GM19240 (cell line): ENCODE results near the gene MBD4.
"Not testable (repeated sequence)": the region's sequence is repeated elsewhere in the genome, so short reads cannot be mapped to it uniquely, and the experiment has no call there.

ENCODE experiments used
- DNase-seq: peaks from one replicate; pipeline ENCODE4 v3.0.0; 2011; ENCODE audit warnings: low spot score; ENCODE audit not compliant: insufficient read length

The MBD4 gene

DNA sequence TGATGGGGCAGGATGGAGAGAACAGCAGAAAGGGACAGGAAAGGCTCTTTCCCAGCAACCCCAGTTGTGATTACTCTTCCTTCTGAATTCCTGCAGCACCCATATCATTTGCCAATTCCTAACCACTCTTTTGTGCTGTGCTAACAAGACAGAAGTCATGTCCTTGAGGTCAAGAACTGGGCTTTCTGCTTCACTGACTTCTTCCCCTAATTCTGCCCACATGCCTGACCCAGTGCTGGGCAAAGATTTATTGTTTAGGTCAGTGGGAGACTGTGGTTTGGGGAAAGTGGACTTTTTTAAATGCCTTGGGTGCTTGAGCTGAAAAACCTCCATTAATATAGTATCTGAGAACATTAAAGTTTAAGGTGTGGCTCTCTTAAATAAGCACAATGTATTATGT lies 7.1 kb downstream of the MBD4 start:
- DNase-seq: no peak

GRCh38 chr3:129432036-129432435 lies 7.7 kb downstream of the MBD4 start:
- no peak for DNase-seq

GRCh38 chr3:129429602-129430001 lies 10.1 kb downstream of the MBD4 start:
- DNase-seq: no peak

GRCh38 chr3:129429080-129429451 lies 10.7 kb downstream of the MBD4 start:
- DNase-seq: no peak

DNA sequence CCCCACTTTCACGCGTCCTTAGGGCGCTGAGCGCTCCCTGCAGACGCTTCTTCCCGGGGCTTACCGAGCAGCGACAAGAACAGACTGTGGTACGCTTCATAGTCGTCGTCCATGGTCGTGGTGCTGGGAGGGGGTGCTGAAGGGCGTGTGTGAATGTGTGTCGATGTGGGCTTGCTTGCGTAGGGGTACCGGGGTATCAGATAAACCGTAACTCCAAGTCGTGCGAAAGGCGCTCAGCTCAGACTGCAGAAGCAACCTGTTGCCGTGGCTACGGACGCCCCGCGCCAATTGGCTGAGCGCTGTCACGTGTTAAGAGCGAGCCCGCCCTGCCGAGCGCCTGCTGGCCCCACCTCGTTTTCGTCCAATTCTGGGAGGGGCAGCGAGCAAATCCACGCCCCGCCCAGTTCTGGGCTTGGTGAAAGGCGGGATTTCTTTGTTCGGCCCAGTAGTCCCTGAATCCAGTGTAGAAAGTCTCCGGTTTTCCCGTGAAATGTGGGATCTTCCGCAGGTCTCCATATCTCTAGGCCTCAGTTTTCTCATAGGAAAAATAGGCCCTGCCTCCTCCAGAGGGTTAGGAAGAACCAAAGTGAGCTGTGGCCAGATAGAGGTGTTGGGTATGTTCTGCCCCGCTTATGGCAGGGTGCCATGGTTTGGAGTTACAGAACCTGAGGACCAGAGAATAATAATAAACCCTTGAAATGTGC lies 11.2 kb downstream of the MBD4 start, which contains the start of gene EFCAB12:
Gene EFCAB12, minus strand, starts transcription at position 261 of the 704 bp plus-strand sequence. Its CDS starts 148 bp downstream, at position 113.
- DNase-seq: peak; percentile 54

GRCh38 chr3:129428007-129428375 lies 11.8 kb downstream of the MBD4 start:
- no peak for DNase-seq

- DNase-seq: no peak
Measured at GRCh38 chr3:129425619-129426018, 14.1 kb downstream of the MBD4 start.

DNA sequence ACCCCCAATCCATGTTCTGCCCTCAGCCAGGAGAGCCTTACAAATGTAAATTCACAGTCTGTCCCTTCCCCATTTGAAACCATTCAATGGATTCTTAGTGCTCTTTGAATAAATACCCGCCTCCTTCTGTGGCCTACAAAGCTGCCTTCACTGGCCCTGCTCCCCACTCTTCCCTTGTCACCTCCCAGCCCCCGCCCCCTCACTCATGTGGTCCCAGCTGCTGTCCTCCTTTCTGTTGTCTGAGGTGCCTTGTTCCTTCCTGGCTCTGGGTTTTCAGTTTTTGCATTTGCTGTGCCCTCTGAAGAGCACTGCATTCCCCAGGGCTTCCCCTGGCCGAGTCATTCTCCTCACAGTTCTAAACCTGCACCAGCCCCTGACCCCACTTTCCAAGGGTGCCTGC lies 14.5 kb downstream of the MBD4 start:
- DNase-seq: no peak

DNA sequence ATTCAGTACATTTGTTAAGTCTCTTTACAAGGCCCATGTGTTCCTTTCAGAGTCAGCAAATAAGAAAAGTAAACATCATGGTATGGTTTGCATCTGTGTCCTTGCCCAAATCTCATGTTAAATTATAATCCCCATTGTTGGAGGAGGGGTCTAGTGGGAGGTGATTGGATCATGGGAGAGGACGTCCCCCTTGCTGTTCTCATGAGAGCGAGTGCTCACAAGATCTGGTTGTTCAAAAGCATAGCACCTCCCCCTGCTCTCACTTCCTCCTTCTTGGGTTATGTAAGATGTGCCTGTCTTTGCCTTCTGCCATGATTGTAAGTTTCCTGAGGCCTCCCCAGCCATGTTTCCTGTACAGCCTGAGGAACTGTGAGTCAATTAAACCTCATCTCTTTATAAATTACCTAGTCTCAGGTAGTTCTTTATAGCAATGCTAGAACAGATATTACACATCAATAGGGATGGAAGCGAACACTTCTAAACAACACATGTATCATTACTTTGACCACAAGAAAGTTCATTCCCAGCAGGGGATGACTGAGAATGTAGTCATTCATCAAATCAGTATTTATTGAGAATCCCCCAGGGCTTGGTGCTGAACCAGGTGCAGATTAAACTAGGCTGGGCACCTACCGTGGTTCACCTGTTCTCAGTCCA lies 15.4 kb downstream of the MBD4 start:
- peak; percentile 24 for DNase-seq

DNA sequence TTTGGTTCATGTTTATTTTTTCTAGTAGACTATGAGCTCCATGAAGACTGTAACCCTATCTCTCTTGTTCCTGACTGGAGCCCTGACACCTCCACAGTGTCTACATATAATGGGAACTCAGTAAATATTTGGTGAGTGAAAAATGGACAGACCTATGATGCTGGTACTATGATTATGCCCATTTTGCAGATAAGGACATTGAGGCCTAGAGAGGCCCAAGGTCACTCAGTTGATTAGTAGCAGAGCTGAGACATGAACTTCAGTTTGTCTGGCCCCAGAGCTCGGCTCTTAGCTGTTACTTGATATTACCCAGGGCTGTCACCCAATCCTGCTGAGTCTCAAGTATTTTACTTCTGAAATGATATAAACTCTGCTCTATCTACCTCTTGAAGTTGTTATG lies 16.9 kb downstream of the MBD4 start:
- DNase-seq: no peak

DNA sequence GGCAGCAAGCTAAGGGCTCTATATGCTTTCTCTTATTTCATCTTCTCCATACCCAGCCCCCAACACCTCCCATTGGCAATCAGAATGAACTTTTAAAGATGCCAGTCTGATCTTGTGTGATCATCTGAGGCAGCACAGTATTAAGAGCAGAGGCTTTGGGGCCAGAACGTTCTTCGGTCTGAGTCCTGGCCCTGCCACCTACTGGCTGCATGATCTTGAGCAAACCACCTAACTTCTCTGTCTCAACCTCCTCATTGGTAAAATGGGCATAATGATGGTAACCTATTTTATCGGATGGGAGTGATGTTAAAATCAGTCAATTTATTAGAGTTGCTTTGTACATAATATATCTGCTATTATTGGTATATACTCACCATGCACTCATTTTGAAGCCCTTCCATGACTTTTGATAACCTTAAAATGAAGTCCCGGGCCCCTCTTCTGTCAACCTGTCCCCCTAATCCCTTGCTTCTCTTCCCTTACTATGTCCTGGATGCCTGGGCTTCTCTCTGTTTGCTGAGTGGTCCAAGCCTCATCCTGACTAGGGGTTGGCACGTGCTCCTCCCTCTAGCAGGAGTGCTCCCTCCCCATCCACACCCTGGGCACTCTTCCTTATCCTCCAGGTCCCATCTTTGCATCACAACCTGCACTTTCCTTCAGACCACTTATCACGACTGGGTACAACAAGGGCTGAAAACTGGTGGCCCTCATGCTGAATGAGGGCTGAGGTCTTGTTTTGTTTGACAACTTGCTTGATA lies 17.6 kb downstream of the MBD4 start:
- no peak for DNase-seq

DNA sequence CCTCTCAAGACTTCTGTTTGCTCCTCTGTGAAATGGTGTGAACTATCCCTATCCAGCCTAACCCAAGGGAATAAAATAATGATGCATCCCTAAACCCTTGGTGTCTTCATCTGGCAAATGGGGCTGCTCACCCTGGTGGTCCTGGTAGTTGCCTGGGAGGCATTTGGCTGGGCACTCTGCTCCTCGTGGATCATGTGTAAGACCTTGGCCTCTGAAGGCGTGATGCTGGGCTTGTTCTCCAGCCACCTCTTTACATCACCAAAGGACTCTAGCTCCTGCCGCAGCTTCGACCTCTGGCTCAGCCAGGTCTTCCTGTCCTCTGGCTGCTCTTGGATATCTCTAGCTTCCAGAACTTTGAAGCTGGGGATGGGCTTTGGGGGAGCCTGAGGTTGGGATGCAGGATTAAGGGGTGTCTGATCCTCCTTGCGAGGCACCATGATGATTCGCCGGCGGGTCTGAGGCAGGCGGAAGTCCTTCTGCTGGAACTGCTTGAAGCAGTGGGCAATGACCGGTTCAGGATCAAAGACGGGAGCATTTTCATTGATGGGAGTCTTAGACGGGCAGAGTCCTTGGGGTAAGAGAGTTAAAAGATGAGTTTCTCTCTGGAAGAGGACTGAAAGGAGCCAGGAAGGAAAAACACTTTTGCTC lies 18.4 kb downstream of the MBD4 start:
- DNase-seq: no peak

GRCh38 chr3:129419476-129419875 lies 20.3 kb downstream of the MBD4 start:
- no peak for DNase-seq

- DNase-seq: no peak
Measured at GRCh38 chr3:129418041-129418973, 21.4 kb downstream of the MBD4 start.

GRCh38 chr3:129417326-129417725 lies 22.4 kb downstream of the MBD4 start:
- DNase-seq: no peak

DNA sequence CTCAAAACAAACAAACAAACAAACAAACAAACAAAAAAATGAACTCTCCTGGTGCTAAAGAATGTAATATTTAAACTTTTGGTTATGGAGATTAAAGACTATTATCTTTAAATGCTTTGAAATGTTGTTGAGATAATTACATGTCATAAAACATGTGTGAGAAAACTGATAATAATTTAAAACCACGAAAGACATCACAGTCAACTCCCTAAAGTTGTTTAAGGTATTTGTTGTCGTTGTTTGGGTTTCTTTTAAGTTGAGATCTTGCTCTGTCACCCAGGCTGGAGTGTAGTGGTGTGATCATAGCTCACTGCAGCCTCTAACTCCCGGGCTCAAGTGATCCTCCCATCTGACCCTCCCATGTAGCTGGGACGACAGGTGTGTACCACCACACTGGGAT lies 23.3 kb downstream of the MBD4 start:
- no peak for DNase-seq

DNA sequence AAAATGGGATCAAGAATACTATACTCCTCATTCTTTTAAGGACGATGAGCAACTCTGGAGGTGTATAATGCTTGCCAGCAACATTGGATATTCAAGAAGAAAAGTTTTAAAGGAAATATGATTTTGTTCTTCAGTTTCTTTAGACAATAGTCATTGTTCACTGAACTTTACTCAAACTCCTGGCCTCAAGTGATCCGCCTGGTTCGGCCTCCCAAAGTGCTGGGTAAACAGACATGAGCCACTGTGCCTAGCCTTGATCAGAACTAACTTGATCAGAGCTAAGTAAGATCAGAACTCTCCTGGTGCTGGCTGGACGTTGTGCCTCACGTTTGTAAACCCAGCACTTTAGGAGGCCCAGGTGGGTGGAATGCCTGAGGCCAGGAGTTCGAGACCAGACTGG lies 23.9 kb downstream of the MBD4 start:
- no peak for DNase-seq

DNA sequence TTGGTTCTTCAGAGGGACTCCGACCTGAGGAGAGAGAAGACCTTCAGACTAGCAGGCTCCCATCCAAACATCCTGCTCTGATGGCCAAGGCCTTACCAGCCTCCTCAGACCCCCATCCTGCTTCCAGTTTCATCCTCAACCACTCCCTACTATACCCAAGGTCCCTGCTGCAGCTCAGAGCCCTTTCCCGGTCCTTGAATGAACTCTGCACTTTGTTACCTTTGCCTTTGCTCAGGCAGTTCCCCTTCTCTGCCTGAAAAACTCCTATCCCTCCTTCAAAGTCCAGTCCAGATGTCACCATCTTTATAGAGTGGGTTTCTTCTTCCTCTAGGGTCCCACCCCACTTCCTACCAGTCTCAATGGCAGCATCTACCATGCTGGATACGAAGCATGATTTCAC lies 24.4 kb downstream of the MBD4 start:
- DNase-seq: no peak

GRCh38 chr3:129413687-129414506 lies 25.9 kb downstream of the MBD4 start:
- DNase-seq: peak; percentile 36

GRCh38 chr3:129413238-129413637 lies 26.5 kb downstream of the MBD4 start:
- DNase-seq: not testable (repeated sequence)
